Heart left ventricle (tissue), 13 donors: ENCODE data around the gene LINGO1.

Experiments used
- POLR2A ChIP-seq, 2 donors: fragments of 450-650 bp; IDR thresholded peaks; one replicate each; pipeline ENCODE4 v1.6.1; 2017; ENCODE audit warnings: antibody characterized with exemption in 2 of 2, mild to moderate bottlenecking in 2 of 2, moderate library complexity in 2 of 2
- TF ChIP-seq, protein P1 (sequence below), 12 donors: fragments of 200-600 bp; sonication (generic) in 4 of 12; IDR thresholded peaks; one replicate each; pipeline versions ENCODE4 v1.5.0 to v1.8.0; 2018 to 2022; ENCODE audit warnings: antibody characterized with exemption in 12 of 12, mild to moderate bottlenecking in 5 of 12
- donor health status: ischemic (EF 13 %, LVEDD 7.1; RV severe dilation, severe dysfunction).
- donor health status: DM: no; HTN: yes; CAD: no.
- donor health status: DM: no; HTN: no; CAD: no.
- donor health status: ischemic (EF 25% LVEDD 6.9; RV normal size, moderate dysfunction).
- donor health status: ischemic (EF 25% LVEDD 5.7; RV mildly dilated, moderate dysfunction).
- donor health status: ischemic (EF 35%, LVEDD 5.7; RV mildly dilated, moderate dysfunction).
- donor health status: nonischemic (EF 11% LVEDD 7.7; RV severe dilation, severe dysfunction).
- donor health status: DM: yes; HTN: yes; CAD: no.
- donor health status: PGD.
- donor health status: ischemic (EF 29% LVEDD 5.4; RV normal size, mild dysfunction).
- donor health status: nonischemic (EF 23%, LVEDD 6.1; RV moderate dilation, normal function).

DNA sequence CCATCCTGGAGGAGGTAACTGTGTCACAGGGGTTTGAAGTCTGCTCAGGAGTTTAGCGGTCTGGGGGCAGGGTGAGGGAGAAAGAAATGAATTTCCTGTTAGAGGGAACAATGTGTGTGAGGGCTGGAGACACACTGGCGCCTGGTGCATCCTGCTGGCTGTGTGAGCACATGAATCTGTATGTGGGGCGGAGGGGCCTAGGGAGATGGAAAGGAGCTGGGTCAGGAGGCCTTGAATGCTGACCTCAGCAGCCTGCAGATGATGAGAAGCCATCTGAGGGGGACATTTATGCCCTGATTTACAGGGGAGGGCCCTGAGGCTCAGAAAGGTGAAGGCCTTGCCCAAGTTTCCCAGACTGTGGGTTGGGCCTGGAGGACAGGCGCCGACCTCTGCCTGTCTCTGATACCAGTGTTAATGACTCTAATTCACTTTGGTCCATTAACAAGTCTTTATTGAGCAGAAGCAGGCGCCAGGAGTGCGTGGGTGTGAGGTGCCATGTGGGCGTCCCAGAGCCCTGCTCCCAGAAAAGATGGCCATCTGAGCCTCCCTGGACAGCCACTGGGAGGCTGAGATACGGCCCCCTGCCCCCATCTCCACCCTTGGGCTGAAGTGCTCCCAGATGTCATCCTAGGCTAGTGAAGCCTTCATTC is 34.8 kb downstream of the LINGO1 start:
- TF ChIP-seq, protein P1, sequence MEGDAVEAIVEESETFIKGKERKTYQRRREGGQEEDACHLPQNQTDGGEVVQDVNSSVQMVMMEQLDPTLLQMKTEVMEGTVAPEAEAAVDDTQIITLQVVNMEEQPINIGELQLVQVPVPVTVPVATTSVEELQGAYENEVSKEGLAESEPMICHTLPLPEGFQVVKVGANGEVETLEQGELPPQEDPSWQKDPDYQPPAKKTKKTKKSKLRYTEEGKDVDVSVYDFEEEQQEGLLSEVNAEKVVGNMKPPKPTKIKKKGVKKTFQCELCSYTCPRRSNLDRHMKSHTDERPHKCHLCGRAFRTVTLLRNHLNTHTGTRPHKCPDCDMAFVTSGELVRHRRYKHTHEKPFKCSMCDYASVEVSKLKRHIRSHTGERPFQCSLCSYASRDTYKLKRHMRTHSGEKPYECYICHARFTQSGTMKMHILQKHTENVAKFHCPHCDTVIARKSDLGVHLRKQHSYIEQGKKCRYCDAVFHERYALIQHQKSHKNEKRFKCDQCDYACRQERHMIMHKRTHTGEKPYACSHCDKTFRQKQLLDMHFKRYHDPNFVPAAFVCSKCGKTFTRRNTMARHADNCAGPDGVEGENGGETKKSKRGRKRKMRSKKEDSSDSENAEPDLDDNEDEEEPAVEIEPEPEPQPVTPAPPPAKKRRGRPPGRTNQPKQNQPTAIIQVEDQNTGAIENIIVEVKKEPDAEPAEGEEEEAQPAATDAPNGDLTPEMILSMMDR (IDR thresholded peaks at IDR 0.05) = no peak
- TF ChIP-seq POLR2A (IDR thresholded peaks at IDR 0.05) = no peak
